ENCODE data around the gene BRWD1. TPM values are rescaled to one million over a fixed set of nuclear protein-coding genes. Genes with fewer than 3 reads are reported as not detected.

The BRWD1 gene
- polyA plus RNA-seq, 1 donor (not counting 4 experiments of a cell fraction or from before 2014, with no cell fraction given): 15.1 TPM

DNA sequence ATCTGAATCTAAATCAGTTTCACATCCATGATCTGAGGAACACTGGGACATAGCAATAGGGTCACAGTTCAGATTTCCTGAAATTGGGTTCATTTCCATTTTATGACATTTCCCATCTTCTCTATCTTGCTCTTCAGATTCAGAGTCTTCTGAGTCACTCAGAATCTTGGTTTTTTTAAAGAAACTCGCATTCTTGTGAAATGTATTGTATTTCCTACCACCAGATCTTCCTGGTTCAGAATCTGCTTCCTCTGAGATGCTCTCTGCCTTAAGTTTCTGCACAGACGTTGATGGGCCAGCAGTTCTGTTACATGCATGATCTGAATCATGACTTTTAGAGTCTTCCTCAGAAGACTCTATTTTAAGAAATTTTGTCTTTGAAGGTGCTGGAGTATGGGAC lies 114.6 kb downstream of the BRWD1 start:
- no peaks in the 10 kb centered on the region for H3K79me2 ChIP-seq (ENCODE audit: control insufficient read depth, insufficient read depth, low read length)
- no peaks in the 10 kb centered on the region for H3K4me1 ChIP-seq (ENCODE audit: control insufficient read depth, extremely low read depth, insufficient read depth, low read length)
- no peak overlapping the region for H3K9ac ChIP-seq (ENCODE audit: control insufficient read depth, extremely low read depth, insufficient read depth, low read length)
- no peak overlapping the region for H3K4me3 ChIP-seq (ENCODE audit: control insufficient read depth in 2 of 3, extremely low read depth in 1 of 3, insufficient read depth in 2 of 3, low read depth in 1 of 3, low read length in 3 of 3)
- H3K27ac ChIP-seq (ENCODE audit: control insufficient read depth, insufficient read depth, low read length): no peak overlapping the region
- no peak overlapping the region for H2AFZ ChIP-seq (ENCODE audit: control insufficient read depth, low read length)
- no peaks in the 10 kb centered on the region for H4K20me1 ChIP-seq (ENCODE audit: control insufficient read depth, extremely low read depth, insufficient read depth, low read length)
- no peaks in the 10 kb centered on the region for H3K27me3 ChIP-seq (ENCODE audit: control insufficient read depth, extremely low read depth, insufficient read depth, low read length)
- TF ChIP-seq, protein P1, sequence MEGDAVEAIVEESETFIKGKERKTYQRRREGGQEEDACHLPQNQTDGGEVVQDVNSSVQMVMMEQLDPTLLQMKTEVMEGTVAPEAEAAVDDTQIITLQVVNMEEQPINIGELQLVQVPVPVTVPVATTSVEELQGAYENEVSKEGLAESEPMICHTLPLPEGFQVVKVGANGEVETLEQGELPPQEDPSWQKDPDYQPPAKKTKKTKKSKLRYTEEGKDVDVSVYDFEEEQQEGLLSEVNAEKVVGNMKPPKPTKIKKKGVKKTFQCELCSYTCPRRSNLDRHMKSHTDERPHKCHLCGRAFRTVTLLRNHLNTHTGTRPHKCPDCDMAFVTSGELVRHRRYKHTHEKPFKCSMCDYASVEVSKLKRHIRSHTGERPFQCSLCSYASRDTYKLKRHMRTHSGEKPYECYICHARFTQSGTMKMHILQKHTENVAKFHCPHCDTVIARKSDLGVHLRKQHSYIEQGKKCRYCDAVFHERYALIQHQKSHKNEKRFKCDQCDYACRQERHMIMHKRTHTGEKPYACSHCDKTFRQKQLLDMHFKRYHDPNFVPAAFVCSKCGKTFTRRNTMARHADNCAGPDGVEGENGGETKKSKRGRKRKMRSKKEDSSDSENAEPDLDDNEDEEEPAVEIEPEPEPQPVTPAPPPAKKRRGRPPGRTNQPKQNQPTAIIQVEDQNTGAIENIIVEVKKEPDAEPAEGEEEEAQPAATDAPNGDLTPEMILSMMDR (optimal IDR thresholded peaks at IDR 0.05 in 1 of 3, IDR thresholded peaks at IDR 0.05 in 1 of 3, conservative IDR thresholded peaks at IDR 0.05 in 1 of 3; ENCODE audit: extremely low read depth in 1 of 3, insufficient read depth in 2 of 3, low read length in 3 of 3): no peak
- TF ChIP-seq EZH2 (IDR thresholded peaks at IDR 0.05; ENCODE audit: low read length): no peak
- no peaks in the 10 kb centered on the region for H3K9me1 ChIP-seq (ENCODE audit: control insufficient read depth, extremely low read depth, insufficient read depth, low read length)
- no peak overlapping the region for H3K4me2 ChIP-seq (ENCODE audit: control insufficient read depth, extremely low read depth, insufficient read depth, low read depth, low read length)
- H3K36me3 ChIP-seq (ENCODE audit: control insufficient read depth in 2 of 2, extremely low read depth in 1 of 2, insufficient read depth in 2 of 2, low read length in 2 of 2): peaks cover 18 to 22% of the 10 kb centered on the region in 2 experiments
- FAIRE-seq (no peak), DNase-seq (ENCODE audit: low read depth, low spot score) (no peak)
- H3K9me3 ChIP-seq (ENCODE audit: control insufficient read depth, low read depth, low read length): no peaks in the 10 kb centered on the region
- dilution Hi-C loops (cut with MboI; ENCODE audit: extremely low pct_ligation_motif_present, low sequenced_read_pairs): no loop called here

DNA sequence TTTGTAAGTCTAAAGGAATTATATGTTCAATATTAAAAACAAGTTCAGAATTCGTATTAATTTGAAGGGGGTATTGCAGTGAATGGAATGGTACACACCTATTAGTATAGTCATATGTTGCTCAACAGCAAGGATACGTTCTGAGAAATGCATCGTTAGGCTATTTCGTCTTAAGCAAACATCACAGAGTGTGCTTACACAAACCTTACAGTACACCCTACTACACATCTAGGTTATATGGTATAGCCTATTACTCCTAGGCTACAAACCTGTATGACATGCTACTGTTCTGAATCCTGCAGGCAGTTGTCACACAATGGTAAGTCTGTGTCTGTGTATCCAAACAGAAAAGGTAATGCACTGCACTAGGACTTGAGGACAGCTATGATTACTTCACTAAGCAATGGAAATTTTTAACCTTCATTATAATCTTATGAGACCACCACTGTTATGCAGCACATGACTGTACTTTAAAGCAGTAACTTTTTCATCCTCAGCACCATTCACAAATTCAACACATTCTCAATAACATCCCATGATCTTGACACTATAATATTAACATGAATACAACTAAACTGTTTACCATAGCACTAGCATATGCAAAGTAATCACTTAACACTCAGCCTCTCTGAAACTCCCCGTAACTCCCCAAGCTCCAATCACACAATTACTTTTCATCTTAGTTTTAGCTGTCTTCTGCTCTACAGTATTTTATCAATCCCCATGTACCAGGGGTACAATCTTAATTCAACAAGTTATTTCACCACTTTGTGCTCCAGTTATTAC lies 115.8 kb downstream of the BRWD1 start:
- DNase-seq (ENCODE audit: low read depth, low spot score): no peak
- dilution Hi-C loops (cut with MboI; ENCODE audit: extremely low pct_ligation_motif_present, low sequenced_read_pairs): no loop called here
- H3K27me3 ChIP-seq (ENCODE audit: control insufficient read depth, extremely low read depth, insufficient read depth, low read length): no peaks in the 10 kb centered on the region
- no peaks in the 10 kb centered on the region for H3K4me1 ChIP-seq (ENCODE audit: control insufficient read depth, extremely low read depth, insufficient read depth, low read length)
- no peak overlapping the region for H3K27ac ChIP-seq (ENCODE audit: control insufficient read depth, insufficient read depth, low read length)
- no peaks in the 10 kb centered on the region for H3K9me3 ChIP-seq (ENCODE audit: control insufficient read depth, low read depth, low read length)
- H3K9ac ChIP-seq (ENCODE audit: control insufficient read depth, extremely low read depth, insufficient read depth, low read length): no peak overlapping the region
- H4K20me1 ChIP-seq (ENCODE audit: control insufficient read depth, extremely low read depth, insufficient read depth, low read length): no peaks in the 10 kb centered on the region
- TF ChIP-seq, protein P1 (optimal IDR thresholded peaks at IDR 0.05 in 1 of 3, IDR thresholded peaks at IDR 0.05 in 1 of 3, conservative IDR thresholded peaks at IDR 0.05 in 1 of 3; ENCODE audit: extremely low read depth in 1 of 3, insufficient read depth in 2 of 3, low read length in 3 of 3): no peak
- no peak for TF ChIP-seq EZH2 (IDR thresholded peaks at IDR 0.05; ENCODE audit: low read length)
- no peak overlapping the region for H3K4me2 ChIP-seq (ENCODE audit: control insufficient read depth, extremely low read depth, insufficient read depth, low read depth, low read length)
- no peaks in the 10 kb centered on the region for H3K79me2 ChIP-seq (ENCODE audit: control insufficient read depth, insufficient read depth, low read length)
- no peak overlapping the region for H3K4me3 ChIP-seq (ENCODE audit: control insufficient read depth in 2 of 3, extremely low read depth in 1 of 3, insufficient read depth in 2 of 3, low read depth in 1 of 3, low read length in 3 of 3)
- no peak overlapping the region for H2AFZ ChIP-seq (ENCODE audit: control insufficient read depth, low read length)
- H3K36me3 ChIP-seq (ENCODE audit: control insufficient read depth in 2 of 2, extremely low read depth in 1 of 2, insufficient read depth in 2 of 2, low read length in 2 of 2): peaks cover 14 to 22% of the 10 kb centered on the region in 2 experiments
- no peaks in the 10 kb centered on the region for H3K9me1 ChIP-seq (ENCODE audit: control insufficient read depth, extremely low read depth, insufficient read depth, low read length)
- no peak for FAIRE-seq

Data from keratinocyte (primary cell).